AG10803 (cell line): ENCODE data around the gene WWOX.
A peak's percentile ranks its signal among the peaks of the same experiment; 100 is the strongest.
"Not testable (repeated sequence)": the region's sequence is repeated elsewhere in the genome, so short reads cannot be mapped to it uniquely, and the experiment has no call there.

Source experiments
- DNase-seq: peaks from one replicate; pipeline ENCODE4 v3.0.0; 2010; ENCODE audit warnings: low read depth
- H3K4me3 ChIP-seq: 2 replicates; pipeline ENCODE4 v1.5.1; 2011; ENCODE audit warnings: mild to moderate bottlenecking, low read length, control low read depth
- TF ChIP-seq, protein P1 (sequence below): conservative IDR thresholded peaks from 2 replicates; pipeline ENCODE4 v1.5.1; 2011; ENCODE audit warnings: mild to moderate bottlenecking, low read length, control low read depth, inconsistent platforms

The WWOX gene

DNA sequence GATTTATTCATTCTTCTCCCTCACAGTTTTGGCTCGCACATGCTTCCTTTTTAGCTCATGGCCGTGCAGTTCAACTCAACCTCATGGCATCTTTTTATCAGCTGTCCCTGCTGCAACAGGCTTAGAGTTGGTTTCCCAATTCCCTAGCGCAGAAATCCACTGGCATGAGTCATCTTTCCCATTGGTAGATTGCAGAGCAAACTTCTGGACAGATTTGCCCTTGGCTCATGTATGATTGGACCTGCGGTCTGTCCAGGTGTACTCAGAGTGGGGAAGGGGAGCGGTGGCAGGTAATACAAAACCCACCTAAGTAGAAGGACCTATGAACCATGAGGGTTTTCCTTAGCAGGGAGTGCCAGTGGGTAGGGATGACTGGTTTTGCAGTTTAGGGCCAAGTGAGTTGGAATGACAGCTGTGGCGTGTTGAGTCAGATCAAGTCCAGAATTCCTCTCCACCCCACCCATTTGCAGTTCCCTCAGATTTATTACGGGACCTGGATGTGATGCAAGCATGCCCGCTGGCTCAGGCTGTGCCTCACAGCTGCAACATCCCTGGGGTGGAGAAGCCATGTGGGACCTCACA lies 584.7 kb downstream of the WWOX start:
- TF ChIP-seq, protein P1, sequence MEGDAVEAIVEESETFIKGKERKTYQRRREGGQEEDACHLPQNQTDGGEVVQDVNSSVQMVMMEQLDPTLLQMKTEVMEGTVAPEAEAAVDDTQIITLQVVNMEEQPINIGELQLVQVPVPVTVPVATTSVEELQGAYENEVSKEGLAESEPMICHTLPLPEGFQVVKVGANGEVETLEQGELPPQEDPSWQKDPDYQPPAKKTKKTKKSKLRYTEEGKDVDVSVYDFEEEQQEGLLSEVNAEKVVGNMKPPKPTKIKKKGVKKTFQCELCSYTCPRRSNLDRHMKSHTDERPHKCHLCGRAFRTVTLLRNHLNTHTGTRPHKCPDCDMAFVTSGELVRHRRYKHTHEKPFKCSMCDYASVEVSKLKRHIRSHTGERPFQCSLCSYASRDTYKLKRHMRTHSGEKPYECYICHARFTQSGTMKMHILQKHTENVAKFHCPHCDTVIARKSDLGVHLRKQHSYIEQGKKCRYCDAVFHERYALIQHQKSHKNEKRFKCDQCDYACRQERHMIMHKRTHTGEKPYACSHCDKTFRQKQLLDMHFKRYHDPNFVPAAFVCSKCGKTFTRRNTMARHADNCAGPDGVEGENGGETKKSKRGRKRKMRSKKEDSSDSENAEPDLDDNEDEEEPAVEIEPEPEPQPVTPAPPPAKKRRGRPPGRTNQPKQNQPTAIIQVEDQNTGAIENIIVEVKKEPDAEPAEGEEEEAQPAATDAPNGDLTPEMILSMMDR = no peak
- H3K4me3 ChIP-seq = peak overlapping the region; percentile 2; the same call in 1 of the 2 replicates
- DNase-seq = peak; percentile 95

DNA sequence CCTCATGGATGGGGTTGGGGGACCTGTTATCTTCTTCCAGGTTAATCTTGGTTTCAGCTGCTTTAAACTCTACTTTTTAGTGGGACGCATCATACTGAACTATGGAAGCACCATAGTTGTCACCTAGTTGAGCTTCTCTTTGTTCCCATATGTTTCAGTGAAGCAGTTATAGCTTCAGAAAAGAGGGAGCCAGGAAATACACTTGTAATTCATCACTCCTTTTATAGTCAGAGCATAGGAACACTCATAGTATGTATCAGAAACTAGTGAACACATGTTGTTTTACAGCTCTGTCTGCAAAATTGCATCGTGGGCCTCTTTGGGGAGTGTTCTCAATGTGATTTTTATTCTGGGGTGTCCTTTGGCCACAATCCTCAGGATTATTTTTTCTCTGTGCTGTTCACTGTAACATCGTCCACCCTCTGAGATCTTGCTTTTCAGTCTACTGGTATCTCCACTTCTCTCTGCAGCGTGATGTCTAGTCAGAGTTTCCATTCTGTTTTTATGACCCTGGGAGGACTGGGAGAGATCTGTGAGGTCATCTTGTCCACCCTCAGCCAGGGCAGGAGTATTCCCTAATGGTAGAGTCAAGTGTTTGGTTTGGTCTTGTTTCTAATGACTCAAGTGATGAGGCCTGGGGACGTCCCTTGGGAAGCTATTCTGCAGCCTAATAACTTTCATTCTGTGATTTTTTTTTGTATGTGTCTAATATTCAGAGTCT lies 585.4 kb downstream of the WWOX start:
- H3K4me3 ChIP-seq = no peak overlapping the region
- TF ChIP-seq, protein P1 = no peak
- DNase-seq = peak; percentile 75

DNA sequence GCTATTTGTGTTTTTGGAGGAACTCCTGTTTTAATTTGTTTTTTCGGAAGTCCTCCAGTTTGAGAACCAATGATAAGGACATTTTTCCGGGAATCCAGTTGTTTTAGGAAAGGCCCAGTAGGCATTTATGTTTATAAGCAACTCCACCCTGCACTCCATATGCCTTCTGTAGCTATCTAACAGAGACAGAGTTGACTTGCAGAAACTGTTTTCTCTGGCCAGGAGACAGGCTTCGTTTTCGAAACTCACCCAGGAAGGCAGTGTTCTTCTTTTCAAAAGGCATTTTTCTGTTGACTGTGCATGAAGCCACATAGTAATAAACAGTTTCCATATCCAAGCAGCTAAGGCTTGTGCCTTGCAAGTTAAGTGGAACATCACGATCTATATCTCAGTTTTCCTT lies 587.1 kb downstream of the WWOX start:
- H3K4me3 ChIP-seq = no peak overlapping the region
- TF ChIP-seq, protein P1 = no peak
- DNase-seq = no peak

DNA sequence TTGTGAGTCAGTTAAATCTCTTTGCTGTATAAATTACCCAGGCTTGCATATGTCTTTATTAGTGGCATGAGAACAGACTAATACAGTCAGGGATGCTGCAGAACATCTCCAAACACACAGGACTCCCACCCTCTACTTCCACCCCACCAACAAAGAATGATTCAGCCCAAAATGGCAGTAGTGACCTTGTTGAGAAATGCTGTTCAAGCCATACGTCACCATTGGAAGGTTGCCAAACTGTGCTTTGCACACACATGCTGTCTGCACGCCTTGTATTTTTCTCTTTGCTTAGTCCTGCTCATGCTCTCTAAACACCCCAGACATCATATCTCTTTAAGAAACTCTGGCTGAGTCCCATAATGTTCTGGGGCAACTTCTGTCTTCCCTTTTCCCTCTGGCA lies 589.6 kb downstream of the WWOX start:
- DNase-seq = no peak
- no peak overlapping the region for H3K4me3 ChIP-seq
- TF ChIP-seq, protein P1 = no peak

DNA sequence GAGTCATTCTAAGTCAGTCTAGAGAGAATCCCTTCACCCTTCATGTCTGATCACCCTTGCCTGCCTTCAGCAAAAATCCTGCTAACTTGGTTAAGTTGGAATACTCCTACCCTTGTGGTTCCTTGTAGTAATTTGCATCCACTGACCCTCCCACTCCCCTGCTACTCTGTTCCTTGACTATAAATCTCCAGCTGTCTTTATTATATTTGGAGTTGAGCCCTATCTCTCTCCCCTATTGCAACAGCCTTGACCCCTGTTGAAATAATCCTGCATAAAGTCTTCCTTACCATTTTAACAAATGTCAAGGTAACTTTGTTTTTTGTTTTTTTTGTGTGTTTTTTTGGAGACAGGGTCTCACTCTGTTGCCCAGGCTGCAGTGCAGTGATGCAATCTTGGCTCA lies 590.1 kb downstream of the WWOX start:
- no peak overlapping the region for H3K4me3 ChIP-seq
- DNase-seq = no peak
- TF ChIP-seq, protein P1 = no peak

DNA sequence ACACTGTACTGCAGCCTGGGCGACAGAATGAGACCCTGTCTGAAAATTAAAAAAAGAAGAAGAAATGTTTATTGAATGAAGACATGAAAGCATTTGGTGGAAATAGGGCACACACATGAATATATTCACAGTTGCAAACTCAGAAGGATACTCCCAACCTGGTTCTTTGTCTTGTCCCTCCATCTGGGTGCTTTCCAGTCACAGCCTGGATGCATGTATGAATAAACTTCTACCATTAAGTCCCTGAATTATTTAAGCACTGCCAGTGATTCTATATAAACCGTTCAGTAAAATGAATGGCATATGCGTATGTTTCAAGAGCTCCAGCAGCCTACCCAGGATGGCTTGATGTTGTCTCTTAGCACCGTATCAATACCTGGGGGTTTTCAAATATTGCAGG lies 591.1 kb downstream of the WWOX start:
- TF ChIP-seq, protein P1 = no peak
- no peak for DNase-seq
- no peak overlapping the region for H3K4me3 ChIP-seq

DNA sequence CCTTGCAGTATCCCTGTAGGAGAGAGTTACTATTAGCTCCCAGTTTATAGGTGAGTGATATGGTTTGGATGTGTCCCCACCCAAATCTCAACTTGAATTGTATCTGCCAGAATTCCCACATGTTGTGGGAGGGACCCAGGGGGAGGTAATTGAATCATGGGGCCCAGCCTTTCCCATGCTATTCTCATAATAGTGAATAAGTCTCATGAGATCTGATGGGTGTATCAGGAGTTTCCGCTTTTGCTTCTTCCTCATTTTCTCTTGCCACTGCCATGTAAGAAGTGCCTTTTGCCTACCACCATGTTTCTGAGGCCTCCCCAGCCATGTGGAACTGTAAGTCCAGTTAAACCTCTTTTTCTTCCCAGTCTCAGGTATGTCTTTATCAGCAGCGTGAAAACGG lies 592.3 kb downstream of the WWOX start:
- not testable (repeated sequence) for DNase-seq, H3K4me3 ChIP-seq
